Measurements from ENCODE around the gene HS6ST3. TPM values are rescaled to one million over a fixed set of nuclear protein-coding genes. Genes with fewer than 3 reads are reported as not detected.

The HS6ST3 gene
- total RNA-seq, 1 donor from 2014 or later: not detected

DNA sequence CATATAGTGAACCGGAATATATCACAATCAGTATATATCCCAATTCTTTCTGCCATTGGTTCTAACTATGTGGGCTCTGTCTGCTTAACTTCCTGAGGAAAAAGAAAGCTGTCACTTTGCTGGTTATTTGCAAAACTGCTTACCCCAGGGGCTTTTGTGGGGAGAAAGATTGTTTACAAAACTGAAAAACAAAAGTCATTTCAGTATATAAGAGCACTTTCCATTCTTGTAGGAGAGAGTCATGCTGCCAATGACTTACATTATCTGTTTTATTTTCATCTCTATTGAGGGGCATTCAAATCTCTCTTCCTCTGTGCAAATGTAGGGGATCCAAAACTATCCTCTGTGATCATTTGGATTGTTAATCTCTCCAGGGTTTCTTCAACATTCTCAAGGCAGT lies 3.2 kb upstream of the HS6ST3 start:
- no peak overlapping the region for H3K4me3 Mint-ChIP-seq (ENCODE audit: unreplicated experiment)
- H3K27me3 Mint-ChIP-seq (ENCODE audit: unreplicated experiment): peaks cover 77% of the 10 kb centered on the region
- peaks cover 13% of the 10 kb centered on the region for H3K4me1 Mint-ChIP-seq (ENCODE audit: unreplicated experiment)
- H3K36me3 Mint-ChIP-seq (ENCODE audit: unreplicated experiment): no peaks in the 10 kb centered on the region
- no peak for DNase-seq (ENCODE audit: extremely low spot score, unreplicated experiment)
- TF ChIP-seq, protein P1, sequence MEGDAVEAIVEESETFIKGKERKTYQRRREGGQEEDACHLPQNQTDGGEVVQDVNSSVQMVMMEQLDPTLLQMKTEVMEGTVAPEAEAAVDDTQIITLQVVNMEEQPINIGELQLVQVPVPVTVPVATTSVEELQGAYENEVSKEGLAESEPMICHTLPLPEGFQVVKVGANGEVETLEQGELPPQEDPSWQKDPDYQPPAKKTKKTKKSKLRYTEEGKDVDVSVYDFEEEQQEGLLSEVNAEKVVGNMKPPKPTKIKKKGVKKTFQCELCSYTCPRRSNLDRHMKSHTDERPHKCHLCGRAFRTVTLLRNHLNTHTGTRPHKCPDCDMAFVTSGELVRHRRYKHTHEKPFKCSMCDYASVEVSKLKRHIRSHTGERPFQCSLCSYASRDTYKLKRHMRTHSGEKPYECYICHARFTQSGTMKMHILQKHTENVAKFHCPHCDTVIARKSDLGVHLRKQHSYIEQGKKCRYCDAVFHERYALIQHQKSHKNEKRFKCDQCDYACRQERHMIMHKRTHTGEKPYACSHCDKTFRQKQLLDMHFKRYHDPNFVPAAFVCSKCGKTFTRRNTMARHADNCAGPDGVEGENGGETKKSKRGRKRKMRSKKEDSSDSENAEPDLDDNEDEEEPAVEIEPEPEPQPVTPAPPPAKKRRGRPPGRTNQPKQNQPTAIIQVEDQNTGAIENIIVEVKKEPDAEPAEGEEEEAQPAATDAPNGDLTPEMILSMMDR (IDR thresholded peaks at IDR 0.05): no peak
- no peak overlapping the region for H3K27ac Mint-ChIP-seq (ENCODE audit: unreplicated experiment)
- no peaks in the 10 kb centered on the region for H3K9me3 Mint-ChIP-seq (ENCODE audit: unreplicated experiment)

DNA sequence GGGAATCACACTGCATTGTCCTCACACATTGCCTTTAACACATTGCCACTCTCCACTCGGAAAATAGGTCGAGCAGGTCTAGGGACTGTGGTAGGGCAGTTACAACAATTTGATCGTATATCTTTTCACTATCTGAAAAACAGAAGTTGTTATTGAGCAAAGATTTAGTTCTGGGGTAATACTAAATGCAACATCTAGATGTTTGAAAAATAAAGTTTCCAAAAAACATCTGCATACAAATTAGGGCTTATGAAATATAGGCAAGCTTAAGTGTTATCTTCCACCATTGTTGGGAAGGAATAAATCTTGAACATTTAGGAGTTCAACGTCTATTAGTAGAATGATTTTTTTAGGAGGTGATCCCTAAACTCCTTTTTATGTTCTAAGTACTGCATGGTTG lies 768 bp upstream of the HS6ST3 start:
- Mint-ChIP-seq H3K4me3 (ENCODE audit: unreplicated experiment) (peak overlapping the region; percentile 68), H3K9me3 (ENCODE audit: unreplicated experiment) (no peaks in the 10 kb centered on the region), H3K27me3 (ENCODE audit: unreplicated experiment) (peaks cover 85% of the 10 kb centered on the region), H3K36me3 (ENCODE audit: unreplicated experiment) (no peaks in the 10 kb centered on the region), H3K4me1 (ENCODE audit: unreplicated experiment) (peaks cover 13% of the 10 kb centered on the region), H3K27ac (ENCODE audit: unreplicated experiment) (no peak overlapping the region)
- TF ChIP-seq, protein P1 (IDR thresholded peaks at IDR 0.05): no peak
- DNase-seq (ENCODE audit: extremely low spot score, unreplicated experiment): no peak

DNA sequence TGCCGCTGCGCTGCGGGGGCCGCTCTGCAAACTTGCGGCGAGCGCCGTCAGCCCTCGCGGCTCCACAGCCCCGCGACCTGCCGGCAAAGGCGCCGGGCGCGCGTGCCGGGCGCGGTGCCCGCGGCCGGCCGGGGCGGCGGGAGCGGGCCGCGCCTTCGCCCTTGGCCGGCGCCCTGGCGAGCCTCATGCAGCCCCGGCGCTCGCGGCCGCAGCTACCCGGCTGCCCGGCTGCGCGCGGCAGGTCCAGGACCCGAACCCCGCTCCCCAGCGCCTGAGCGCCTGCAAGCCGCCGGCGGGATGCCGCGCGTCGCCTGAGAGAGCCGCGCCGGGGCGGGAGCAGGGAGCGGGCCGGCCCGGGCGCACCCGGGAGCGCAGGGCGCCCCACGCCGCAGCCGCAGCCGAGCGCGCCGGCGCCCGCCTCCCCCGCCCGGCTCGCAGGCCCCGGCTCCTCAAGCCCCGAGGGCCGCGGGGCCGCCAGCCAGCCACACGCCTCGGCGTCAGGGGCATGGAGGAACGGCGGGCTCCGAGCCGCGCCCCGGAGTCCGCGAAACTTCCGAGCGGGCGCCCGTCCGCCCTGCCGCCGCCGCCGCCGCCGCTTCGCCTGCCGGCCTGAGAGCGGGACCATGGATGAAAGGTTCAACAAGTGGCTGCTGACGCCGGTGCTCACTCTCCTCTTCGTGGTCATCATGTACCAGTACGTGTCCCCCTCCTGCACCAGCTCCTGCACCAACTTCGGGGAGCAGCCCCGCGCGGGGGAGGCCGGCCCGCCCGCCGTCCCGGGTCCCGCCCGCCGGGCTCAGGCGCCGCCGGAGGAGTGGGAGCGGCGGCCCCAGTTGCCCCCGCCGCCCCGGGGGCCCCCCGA lies 564 bp downstream of the HS6ST3 start:
- Mint-ChIP-seq H3K27me3 (ENCODE audit: unreplicated experiment) (peaks cover 86% of the 10 kb centered on the region), H3K36me3 (ENCODE audit: unreplicated experiment) (no peaks in the 10 kb centered on the region), H3K9me3 (ENCODE audit: unreplicated experiment) (no peaks in the 10 kb centered on the region), H3K4me3 (ENCODE audit: unreplicated experiment) (no peak overlapping the region), H3K4me1 (ENCODE audit: unreplicated experiment) (peaks cover 13% of the 10 kb centered on the region), H3K27ac (ENCODE audit: unreplicated experiment) (no peak overlapping the region)
- TF ChIP-seq, protein P1 (IDR thresholded peaks at IDR 0.05): no peak
- no peak for DNase-seq (ENCODE audit: extremely low spot score, unreplicated experiment)

DNA sequence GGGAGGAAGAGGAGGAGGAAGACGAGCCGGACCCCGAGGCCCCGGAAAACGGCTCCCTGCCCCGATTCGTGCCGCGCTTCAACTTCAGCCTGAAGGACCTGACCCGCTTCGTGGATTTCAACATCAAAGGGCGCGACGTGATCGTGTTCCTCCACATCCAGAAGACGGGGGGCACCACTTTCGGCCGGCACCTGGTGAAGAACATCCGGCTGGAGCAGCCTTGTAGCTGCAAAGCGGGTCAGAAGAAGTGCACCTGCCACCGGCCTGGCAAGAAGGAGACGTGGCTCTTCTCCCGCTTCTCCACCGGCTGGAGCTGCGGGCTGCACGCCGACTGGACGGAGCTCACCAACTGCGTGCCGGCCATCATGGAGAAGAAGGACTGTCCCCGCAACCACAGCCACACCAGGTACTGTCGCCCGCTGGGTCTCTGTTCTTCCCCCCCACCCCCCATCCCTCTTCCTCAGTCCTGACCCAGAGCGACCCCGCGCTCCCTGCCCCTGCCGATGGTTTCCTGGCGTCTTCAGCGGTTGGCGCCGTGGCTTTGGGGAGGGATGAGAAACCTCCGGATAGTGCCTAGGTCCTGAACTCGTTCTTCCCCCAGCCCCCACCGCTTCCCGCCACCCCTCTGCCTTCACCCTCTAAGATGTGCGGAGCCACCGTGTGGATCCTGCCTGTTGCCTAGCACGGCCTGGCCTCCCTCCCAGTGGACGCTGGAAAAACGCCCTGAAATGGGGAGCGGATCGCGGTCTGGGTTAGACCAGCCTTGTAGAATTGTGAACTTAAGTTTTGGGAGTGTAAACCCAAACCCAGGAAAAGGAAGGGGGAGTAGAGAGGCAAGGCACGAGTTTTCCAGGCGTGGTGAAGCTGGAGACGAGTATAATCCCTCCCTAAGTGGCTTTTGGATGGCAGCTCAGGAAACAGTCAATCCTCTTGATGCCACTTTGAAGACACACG lies 1.5 kb downstream of the HS6ST3 start:
- Mint-ChIP-seq H3K9me3 (ENCODE audit: unreplicated experiment) (no peaks in the 10 kb centered on the region), H3K4me1 (ENCODE audit: unreplicated experiment) (peaks cover 13% of the 10 kb centered on the region), H3K27me3 (ENCODE audit: unreplicated experiment) (peaks cover 85% of the 10 kb centered on the region), H3K27ac (ENCODE audit: unreplicated experiment) (no peak overlapping the region), H3K4me3 (ENCODE audit: unreplicated experiment) (peak overlapping the region; percentile 67), H3K36me3 (ENCODE audit: unreplicated experiment) (no peaks in the 10 kb centered on the region)
- no peak for DNase-seq (ENCODE audit: extremely low spot score, unreplicated experiment)
- TF ChIP-seq, protein P1 (IDR thresholded peaks at IDR 0.05): no peak
